Suppressor macrophage (primary cell): ENCODE measurements around the gene NOP53.
A peak's percentile ranks its signal among the peaks of the same experiment; 100 is the strongest.
"Not testable (repeated sequence)": the region's sequence is repeated elsewhere in the genome, so short reads cannot be mapped to it uniquely, and the experiment has no call there.

Source experiments
- DNase-seq, 4 experiments: peaks; one replicate each; pipeline ENCODE4 v3.0.0-alpha.2; 2020 to 2022

Gene NOP53

GRCh38 chr19:47718415-47719046, 26.8 kb upstream of the NOP53 start:
- DNase-seq, result not testable (repeated sequence)

DNA sequence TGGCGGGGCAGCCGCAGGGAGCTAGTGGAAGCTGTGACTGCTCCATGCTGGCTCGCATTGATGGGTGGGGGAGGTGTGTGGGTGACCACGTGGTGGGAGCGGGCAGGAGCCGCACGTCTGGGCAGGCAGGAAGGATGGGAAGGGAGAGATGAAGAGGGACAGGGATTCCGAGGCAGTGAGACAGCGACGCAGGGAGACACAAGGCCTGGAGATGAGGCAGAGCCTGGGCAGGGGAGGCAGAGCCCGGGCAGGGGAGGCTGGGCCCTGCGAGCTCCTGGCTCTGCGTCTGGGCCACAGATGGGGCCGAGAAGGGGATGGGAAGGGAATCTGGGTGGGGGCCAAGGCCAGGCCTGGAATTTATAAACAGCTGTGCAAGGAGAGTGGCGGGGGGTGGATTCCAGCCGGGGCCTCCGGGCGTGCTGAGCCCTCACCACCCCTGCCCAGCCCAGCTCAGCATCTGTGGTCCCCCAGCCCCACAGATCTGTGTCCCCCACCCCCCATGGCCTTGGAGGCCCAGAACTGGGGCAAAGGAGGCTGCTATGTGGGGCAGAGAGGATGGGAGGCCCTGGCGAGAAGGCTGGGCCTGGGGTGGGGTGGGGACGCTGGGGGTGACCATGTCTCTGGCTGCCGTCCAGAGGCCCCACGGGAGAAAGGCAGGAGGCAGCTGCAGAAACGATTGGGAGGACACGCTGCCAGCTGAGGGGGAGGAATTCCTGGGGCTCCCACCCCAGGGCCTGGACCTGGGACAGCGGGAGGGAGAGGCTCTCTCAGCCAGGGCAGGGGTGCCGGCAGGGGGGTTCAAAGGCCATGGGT, 26.1 kb upstream of the NOP53 start:
- no peak for DNase-seq

DNA sequence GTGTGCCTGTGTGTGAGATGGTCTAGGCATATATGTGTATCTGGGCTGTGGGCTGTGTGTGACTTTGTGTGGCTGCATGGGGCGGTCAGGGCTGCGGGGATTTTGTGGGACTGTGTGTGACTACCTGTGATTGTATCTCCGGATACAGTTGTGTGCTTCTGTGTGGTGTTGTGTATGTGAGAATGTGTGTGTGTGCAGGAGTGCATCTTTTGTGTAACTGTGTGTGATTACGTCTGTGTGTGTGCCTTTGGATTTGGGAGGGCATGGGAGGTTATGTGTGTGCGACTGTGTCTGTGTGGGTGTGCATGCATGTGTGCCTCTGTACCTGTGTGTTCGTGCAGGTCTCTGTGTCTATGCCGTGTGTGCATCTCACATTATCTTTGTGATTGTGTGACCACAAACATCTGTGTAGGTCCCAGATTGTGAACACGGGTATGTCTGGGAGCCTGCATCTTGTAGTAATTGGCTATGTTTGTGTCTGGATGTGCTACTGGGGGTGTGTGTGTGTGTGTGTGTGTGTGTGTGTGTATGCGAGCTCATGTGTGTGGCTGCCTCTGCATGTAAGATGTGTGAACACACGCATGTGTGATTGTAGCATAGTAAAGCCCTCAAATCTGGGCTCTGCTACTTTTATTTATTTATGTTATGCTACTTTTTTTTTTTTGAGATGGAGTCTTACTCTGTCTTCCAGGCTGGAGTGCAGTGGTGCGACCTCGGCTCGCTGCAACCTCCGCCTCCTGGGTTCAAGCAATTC, 24.5 kb upstream of the NOP53 start:
- DNase-seq, result no peak

DNA sequence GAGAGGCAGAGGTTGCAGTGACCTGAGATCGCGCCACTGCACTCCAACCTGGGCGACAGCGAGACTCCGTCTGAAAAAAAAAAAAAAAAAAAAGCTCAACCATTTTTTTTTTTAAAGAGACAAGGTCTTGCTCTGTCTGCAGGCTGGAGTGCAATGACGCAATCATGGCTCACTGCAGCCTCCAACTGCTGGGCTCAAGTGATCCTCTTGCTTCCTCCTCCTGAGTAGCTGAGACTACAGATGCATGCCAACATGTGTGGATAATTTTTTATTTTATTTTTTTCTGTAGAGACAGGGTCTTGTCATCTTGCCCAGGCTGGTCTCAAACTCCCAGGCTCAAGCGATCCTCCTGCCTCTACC, 21.8 kb upstream of the NOP53 start:
- DNase-seq, result peak; percentile 73 to 86 (median 84)

GRCh38 chr19:47725759-47726401, 19.5 kb upstream of the NOP53 start:
- DNase-seq, result no peak

- DNase-seq, result peak in 3 of 4 experiments; percentile 30 to 34 (median 31)
Measured at GRCh38 chr19:47726467-47726866, 18.9 kb upstream of the NOP53 start.

DNA sequence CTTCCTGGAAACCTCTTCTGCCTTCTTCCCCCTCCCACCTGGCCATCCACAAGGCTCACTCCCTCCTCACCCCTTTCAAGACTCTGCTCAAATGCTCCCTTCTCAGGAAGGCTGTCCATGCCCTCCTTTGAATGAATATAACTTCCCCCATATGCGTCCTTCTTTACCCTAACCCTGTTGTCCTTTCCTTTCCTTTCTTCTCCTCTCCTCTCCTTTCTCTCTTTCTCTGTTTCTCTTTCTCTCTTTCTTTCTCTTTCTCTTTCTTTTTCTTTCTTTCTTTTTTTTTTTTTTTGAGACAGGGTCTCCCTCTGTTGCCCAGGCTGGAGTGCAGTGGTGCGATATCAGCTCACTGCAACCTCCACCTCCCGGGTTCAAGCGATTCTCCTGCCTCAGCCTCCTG, 17.1 kb upstream of the NOP53 start:
- not testable (repeated sequence) for DNase-seq

DNA sequence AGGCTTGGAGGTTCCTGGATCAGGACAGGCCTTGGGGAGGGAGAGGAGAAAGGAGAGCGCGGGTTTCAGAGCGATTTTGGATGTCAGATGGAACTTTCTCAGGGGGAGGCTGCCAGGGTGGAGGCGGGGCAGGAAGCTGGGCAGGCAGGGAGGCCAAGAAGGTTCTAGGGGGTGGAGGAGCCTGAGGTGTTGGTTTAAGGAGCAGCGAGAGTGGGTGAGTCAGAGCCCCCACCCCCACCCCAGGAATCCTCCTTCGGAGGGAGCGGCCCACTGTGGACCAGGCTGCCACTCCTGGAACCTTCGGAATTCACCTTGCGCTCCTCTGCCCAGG, 15.9 kb upstream of the NOP53 start:
- DNase-seq, result no peak

DNA sequence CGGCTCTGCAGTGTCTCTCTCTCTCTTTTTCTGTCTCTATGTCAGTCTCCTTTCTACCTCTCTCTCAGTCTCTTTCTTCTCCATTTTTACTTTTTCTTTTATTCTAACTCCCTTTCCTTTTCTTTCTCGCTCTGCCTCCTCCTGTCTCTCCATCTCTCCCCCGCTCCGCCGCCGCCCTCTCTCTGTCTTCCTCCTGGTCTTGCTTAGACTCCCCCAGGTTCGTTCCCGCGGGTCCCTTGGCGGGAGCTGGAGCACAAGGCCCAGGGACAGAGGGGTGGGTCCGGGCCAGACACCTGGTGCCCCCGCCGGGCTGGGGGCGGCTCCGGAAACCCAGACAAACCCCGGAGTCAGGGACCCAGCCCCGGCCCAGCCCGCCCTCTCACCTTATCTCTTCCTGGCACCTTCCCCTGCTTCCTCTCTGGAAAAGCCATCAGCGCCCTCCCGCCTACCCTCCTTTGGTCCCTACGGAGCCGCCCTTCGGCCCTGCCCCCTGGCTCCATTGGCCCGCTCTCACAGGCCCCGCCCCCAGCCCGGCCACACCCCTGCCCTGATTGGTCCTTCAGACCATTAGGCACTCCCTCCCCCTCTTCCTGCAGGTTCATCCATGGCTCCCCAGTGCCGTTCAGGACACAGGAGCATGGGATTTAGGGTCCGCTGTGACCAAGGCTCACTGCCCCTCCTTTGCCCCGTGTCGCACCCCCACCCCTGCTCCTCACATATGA, 15.4 kb upstream of the NOP53 start:
- peak in 1 of 4 experiments; percentile 48 for DNase-seq

- no peak for DNase-seq
Measured at GRCh38 chr19:47730521-47730889, 14.8 kb upstream of the NOP53 start.

DNA sequence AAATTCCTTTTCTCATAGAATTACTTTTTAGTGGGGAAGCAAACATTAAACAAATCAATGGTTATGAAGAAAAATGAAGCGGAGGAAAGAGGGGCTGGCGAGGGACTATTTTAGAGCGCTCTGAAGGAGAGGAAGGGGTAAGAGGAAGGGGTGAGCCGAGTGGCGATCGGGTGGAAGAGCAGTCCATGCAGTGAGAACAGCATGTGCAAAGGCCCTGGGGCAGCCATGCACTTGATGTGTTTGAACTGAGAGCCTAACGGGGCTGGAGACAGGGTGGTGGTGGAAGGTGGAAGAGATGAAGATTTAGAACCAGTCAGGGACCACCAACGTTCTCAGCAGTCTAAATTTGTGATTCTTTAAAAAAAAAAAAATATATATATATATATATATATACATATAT, 14.4 kb upstream of the NOP53 start:
- no peak for DNase-seq

GRCh38 chr19:47735131-47735530, 10.2 kb upstream of the NOP53 start:
- DNase-seq, result no peak

DNA sequence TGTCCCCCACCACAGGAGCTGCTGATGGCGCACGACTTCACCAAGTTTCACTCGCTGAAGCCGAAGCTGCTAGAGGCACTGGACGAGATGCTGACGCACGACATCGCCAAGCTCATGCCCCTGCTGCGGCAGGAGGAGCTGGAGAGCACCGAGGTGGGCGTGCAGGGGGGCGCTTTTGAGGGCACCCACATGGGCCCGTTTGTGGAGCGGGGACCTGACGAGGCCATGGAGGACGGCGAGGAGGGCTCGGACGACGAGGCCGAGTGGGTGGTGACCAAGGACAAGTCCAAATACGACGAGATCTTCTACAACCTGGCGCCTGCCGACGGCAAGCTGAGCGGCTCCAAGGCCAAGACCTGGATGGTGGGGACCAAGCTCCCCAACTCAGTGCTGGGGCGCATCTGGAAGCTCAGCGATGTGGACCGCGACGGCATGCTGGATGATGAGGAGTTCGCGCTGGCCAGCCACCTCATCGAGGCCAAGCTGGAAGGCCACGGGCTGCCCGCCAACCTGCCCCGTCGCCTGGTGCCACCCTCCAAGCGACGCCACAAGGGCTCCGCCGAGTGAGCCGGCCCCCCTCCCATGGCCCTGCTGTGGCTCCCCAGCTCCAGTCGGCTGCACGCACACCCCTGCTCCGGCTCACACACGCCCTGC, 4.4 kb upstream of the NOP53 start:
- DNase-seq, result no peak

GRCh38 chr19:47741544-47742140, 3.7 kb upstream of the NOP53 start:
- DNase-seq, result no peak

GRCh38 chr19:47742634-47743033, 2.7 kb upstream of the NOP53 start:
- no peak for DNase-seq

DNA sequence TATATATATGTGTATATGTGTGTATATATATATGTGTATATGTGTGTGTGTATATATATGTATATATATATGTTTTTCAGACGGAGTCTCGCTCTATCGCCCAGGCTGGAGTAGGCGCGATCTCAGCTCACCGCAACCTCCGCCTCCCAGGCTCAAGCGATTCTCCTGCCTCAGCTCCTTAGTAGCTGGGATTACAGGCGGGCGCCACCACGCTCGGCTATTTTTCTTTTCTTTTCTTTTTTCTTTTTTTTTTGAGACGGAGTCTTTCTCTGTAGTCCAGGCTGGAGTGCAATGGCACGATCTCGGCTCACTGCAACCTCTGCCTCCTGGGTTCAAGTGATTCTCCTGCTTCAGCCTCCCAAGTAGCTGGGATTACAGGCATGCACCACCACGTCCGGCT, 783 bp downstream of the NOP53 start:
- DNase-seq, result not testable (repeated sequence)

DNA sequence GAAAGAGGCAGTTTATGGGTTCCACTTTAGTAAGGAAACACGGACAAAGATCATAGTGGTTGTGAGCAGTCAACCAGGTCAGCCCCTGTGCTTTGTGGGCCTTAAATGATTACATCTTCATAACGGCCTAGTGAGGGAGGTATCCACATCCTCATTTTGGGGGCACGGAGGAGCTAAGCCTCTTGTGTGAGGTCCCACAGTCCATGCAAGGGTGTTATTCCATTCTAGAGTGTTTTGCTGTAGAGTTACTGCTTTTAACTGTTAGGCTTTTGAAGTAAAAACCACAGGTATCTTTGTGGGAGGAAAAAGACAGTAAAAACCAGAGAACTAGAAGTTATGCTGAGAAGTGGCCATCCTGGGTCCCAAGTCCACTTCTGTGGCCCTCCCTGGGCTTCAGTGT, 4.0 kb downstream of the NOP53 start:
- DNase-seq, result no peak

- DNase-seq, result no peak
Measured at GRCh38 chr19:47750752-47751151, 5.4 kb downstream of the NOP53 start.

GRCh38 chr19:47752440-47753211, 7.3 kb downstream of the NOP53 start:
- no peak for DNase-seq

GRCh38 chr19:47754206-47755064, 9.1 kb downstream of the NOP53 start:
- DNase-seq, result no peak
